Cardiac muscle cell (in vitro differentiated cells and primary cell): ENCODE results near the gene SLC39A13. TPM values are rescaled to one million over a fixed set of nuclear protein-coding genes. Genes with fewer than 3 reads are reported as not detected.

Experiments
- DNase-seq, 2 donors: peaks; one replicate each; pipeline versions ENCODE4 v3.0.0 to v3.0.0-alpha.2; 2010 to 2017; ENCODE audit warnings: low read depth in 1 of 2, low spot score in 1 of 2
- H3K27ac ChIP-seq: fragments of 200-600 bp; sonication (generic); 2 replicates; pipeline ENCODE4 v1.5.1; 2016
- H3K27me3 ChIP-seq: fragments of 200-600 bp; sonication (generic); 2 replicates; pipeline ENCODE4 v1.6.0; 2016; ENCODE audit warnings: control low read depth
- H3K36me3 ChIP-seq: fragments of 200-600 bp; sonication (generic); 2 replicates; pipeline ENCODE4 v1.5.1; 2016; ENCODE audit warnings: control low read depth
- H3K4me1 ChIP-seq: fragments of 200-600 bp; sonication (generic); 2 replicates; pipeline ENCODE4 v1.8.1; 2017; ENCODE audit warnings: low read depth, mild to moderate bottlenecking, mixed run types
- H3K4me3 ChIP-seq: fragments of 200-600 bp; sonication (generic); 2 replicates; pipeline ENCODE4 v1.5.1; 2016; ENCODE audit warnings: mild to moderate bottlenecking
- H3K9me3 ChIP-seq: fragments of 200-600 bp; sonication (generic); 2 replicates; pipeline ENCODE4 v1.5.1; 2017; ENCODE audit warnings: low read depth, mild to moderate bottlenecking, control low read depth
- polyA plus RNA-seq: library from polyadenylated mRNA; unstranded; fragments of >200 nt; fragmentation: Nextera tagmentation; extraction: Ambion mirVana; gene quantifications from 2 replicates; pipeline ENCODE4 v1.2.1, GENCODE V29; 2016
- total RNA-seq: library from RNA; depleted of rRNA; stranded (reverse); fragments of >200 nt; gene quantifications from 2 replicates; pipeline ENCODE4 v1.2.3, GENCODE V29; 2016
- TF ChIP-seq, protein P1 (sequence below): IDR thresholded peaks from 2 replicates; pipeline ENCODE4 v1.5.1; 2012; ENCODE audit warnings: low read depth, mild to moderate bottlenecking, low read length

The SLC39A13 gene
- total RNA-seq (71.7 and 79.4 TPM in 2 replicates), polyA plus RNA-seq (80.8 and 86.6 TPM in 2 replicates)

DNA sequence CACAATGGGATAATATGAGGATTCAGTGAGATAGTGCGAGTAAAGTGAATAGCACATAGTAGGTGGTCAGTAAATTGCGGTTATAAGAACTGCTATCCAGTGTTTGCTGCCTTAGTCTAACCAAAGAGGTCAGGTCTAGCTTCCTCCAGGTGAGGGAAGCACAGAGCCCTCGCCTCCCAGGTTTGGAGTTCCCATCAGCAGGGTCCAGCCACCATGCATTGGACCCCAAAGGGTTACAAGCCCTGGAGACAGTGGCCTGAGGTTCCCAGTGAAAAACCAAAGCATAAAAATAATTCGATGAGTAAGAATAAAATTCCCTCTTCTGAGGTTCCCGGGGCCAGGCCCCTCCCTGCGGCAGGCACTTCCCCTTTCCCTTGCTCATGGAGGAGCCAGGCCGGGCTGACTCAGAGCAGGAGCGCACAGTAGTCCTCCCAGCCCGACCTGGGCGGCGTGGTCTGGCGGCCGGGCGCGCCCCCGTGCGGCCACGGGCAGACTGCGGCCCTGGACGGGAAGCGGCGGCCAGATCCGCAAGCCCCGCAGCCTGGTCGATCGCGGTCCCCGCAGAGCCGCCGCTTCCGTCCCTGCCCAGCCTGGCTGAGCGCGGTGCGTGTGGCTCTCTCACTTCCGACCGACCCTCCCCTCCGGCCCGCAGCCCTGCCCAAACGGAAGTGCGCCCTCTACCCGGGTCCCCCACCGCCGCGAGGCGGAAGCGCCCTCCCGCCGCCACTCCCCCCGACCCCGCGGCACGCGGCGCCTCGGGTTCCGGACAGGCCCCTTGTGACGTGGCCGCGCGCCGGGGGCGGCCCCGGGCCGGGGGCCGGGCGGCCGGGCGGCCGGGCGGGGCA is at the start of gene SLC39A13:
SLC39A13 (plus strand) TSS at position 845 of the 845 bp plus-strand sequence. CDS start 1,505 bp downstream, outside the sequence.
- peak; percentile 96 to 98 for DNase-seq

GRCh38 chr11:47358731-47359051 is 49.7 kb upstream of the SLC39A13 start:
- Histone ChIP-seq H3K9me3 (no peaks in the 10 kb centered on the region), H3K27ac (no peak overlapping the region), H3K36me3 (no peaks in the 10 kb centered on the region), H3K4me3 (no peak overlapping the region), H3K27me3 (no peaks in the 10 kb centered on the region), H3K4me1 (peaks cover 13% of the 10 kb centered on the region)
- no peak for DNase-seq
- TF ChIP-seq, protein P1, sequence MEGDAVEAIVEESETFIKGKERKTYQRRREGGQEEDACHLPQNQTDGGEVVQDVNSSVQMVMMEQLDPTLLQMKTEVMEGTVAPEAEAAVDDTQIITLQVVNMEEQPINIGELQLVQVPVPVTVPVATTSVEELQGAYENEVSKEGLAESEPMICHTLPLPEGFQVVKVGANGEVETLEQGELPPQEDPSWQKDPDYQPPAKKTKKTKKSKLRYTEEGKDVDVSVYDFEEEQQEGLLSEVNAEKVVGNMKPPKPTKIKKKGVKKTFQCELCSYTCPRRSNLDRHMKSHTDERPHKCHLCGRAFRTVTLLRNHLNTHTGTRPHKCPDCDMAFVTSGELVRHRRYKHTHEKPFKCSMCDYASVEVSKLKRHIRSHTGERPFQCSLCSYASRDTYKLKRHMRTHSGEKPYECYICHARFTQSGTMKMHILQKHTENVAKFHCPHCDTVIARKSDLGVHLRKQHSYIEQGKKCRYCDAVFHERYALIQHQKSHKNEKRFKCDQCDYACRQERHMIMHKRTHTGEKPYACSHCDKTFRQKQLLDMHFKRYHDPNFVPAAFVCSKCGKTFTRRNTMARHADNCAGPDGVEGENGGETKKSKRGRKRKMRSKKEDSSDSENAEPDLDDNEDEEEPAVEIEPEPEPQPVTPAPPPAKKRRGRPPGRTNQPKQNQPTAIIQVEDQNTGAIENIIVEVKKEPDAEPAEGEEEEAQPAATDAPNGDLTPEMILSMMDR = no peak

More for the DNA sequence above, at the start of gene SLC39A13:
- Histone ChIP-seq H3K36me3 (no peaks in the 10 kb centered on the region), H3K27ac (peak within 1 kb of the TSS; percentile 82), H3K27me3 (no peaks in the 10 kb centered on the region), H3K4me1 (no peaks in the 10 kb centered on the region), H3K9me3 (no peaks in the 10 kb centered on the region), H3K4me3 (peak within 1 kb of the TSS; percentile 61)
- TF ChIP-seq, protein P1 = peak; percentile 73

DNA sequence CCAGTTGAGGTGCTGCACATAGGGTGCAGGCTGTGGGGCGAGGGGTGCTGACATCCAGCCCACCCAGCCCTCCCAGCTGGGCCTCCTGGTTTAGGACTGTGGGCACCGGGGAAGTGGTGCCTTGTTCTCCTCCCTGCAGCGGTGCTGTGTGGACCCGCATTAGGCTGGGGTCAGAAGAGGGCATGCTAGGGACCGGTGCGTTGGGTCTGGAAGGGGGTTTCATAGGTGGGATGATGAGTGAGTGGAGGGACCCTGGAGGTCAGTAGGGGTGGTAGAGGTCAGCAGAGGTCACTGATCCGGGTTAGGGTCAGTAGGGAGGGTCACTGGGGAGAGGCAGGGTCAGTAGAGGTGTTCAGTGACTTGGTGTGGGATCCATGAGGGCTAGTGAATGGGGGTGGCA is 49.2 kb upstream of the SLC39A13 start:
- Histone ChIP-seq H3K27ac (no peak overlapping the region), H3K4me3 (no peak overlapping the region), H3K9me3 (no peaks in the 10 kb centered on the region), H3K4me1 (peaks cover 8% of the 10 kb centered on the region), H3K36me3 (no peaks in the 10 kb centered on the region), H3K27me3 (no peaks in the 10 kb centered on the region)
- TF ChIP-seq, protein P1 = no peak
- no peak for DNase-seq

DNA sequence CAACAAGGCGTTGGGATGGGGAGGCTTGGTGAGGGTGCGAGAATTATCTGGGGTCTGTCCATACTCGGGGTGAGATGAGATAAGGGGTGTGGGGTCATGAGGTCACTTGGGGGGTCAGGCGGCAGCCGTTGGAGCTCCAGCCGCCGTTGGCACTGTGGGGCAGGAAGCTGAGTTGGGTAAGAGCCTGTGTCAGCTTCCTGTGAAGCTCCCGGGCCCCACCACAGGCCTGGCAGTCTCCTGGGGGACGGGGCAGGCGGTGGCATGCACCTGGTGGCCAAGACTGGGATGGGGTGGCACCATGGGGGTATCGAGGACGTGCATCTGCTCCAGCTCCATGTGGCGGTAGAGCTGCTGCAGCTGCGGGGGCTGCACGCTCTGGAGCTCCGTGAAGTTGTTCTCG is 48.8 kb upstream of the SLC39A13 start:
- no peaks in the 10 kb centered on the region for H3K27me3 ChIP-seq
- DNase-seq = no peak
- H3K4me3 ChIP-seq = no peak overlapping the region
- TF ChIP-seq, protein P1 = no peak
- H3K4me1 ChIP-seq = peaks cover 4% of the 10 kb centered on the region
- no peaks in the 10 kb centered on the region for H3K9me3 ChIP-seq
- no peaks in the 10 kb centered on the region for H3K36me3 ChIP-seq
- H3K27ac ChIP-seq = no peak overlapping the region

DNA sequence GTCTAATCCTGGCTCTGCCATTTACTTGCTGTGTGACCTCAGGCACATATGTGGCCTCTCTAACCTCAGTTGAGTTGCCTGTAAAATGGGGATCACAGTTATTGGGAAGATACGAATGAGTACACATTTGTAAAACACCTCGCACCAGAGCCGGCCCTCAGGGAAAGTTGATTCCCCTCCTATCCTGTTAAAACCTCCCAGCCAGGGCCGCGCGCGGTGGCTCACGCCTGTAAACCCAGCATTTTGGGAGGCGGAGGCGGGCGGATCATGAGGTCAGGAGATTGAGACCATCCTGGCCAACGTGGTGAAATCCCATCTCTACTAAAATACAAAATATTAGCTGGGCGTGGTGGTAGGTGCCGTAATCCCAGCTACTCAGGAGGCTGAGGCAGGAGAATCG is 48.0 kb upstream of the SLC39A13 start:
- Histone ChIP-seq H3K36me3 (no peaks in the 10 kb centered on the region), H3K27ac (no peak overlapping the region), H3K4me3 (no peak overlapping the region), H3K4me1 (no peaks in the 10 kb centered on the region), H3K9me3 (no peaks in the 10 kb centered on the region), H3K27me3 (no peaks in the 10 kb centered on the region)
- DNase-seq = no peak
- TF ChIP-seq, protein P1 = no peak
